Upper lobe of left lung (tissue), 6 donors: Measurements from ENCODE around the gene FAM83B. TPM values are rescaled to one million over a fixed set of nuclear protein-coding genes. Genes with fewer than 3 reads are reported as not detected.

Experiments used
- ATAC-seq, 2 donors: fragments of 200-7000 bp; cut with Tn5 transposase; one replicate each; pipeline ENCODE4 v1.9.1; 2022; ENCODE audit warnings: mild to moderate bottlenecking in 2 of 2, moderate library complexity in 2 of 2; ENCODE audit not compliant: low FRiP score in 2 of 2
- DNase-seq, 2 donors: peaks; one replicate each; pipeline ENCODE4 v3.0.0-alpha.2; 2019 to 2020
- H3K27ac ChIP-seq, 4 donors: fragments of 200-600 bp; sonication (generic); one replicate each; pipeline ENCODE4 v1.5.1; 2016 to 2019
- H3K27me3 ChIP-seq, 4 donors: fragments of 200-600 bp; sonication (generic); one replicate each; pipeline ENCODE4 v1.5.1; 2017 to 2019
- H3K36me3 ChIP-seq, 4 donors: fragments of 200-600 bp; sonication (generic); one replicate each; pipeline ENCODE4 v1.5.1; 2016 to 2019
- H3K4me1 ChIP-seq, 4 donors: fragments of 200-600 bp; sonication (generic); one replicate each; pipeline ENCODE4 v1.5.1; 2018 to 2019
- H3K4me3 ChIP-seq, 4 donors: fragments of 200-600 bp; sonication (generic); one replicate each; pipeline ENCODE4 v1.5.1; 2017 to 2019; ENCODE audit warnings: mild to moderate bottlenecking in 2 of 4, moderate library complexity in 1 of 4
- H3K9me3 ChIP-seq, 4 donors: fragments of 200-600 bp; sonication (generic); one replicate each; pipeline ENCODE4 v1.5.1; 2018 to 2019
- EP300 ChIP-seq, 4 donors: sonication (generic); formaldehyde crosslinking; IDR thresholded peaks; one replicate each; pipeline ENCODE4 v1.5.1; 2017; ENCODE audit warnings: antibody characterized with exemption in 4 of 4, control low read depth in 2 of 4
- POLR2A ChIP-seq, 4 donors: fragments of 450-650 bp; IDR thresholded peaks; one replicate each; pipeline ENCODE4 v1.5.1; 2016 to 2017; ENCODE audit warnings: antibody characterized with exemption in 4 of 4, mild to moderate bottlenecking in 2 of 4
- POLR2AphosphoS5 ChIP-seq, 2 donors: sonication (generic); formaldehyde crosslinking; IDR thresholded peaks; one replicate each; pipeline ENCODE4 v1.5.1; 2017; ENCODE audit warnings: antibody characterized with exemption in 2 of 2
- WGBS, 2 donors: methylation state at CpG; one replicate each; pipeline ENCODE4 v1.1.5; 2017 to 2018; 5-methylcytosine and 5-hydroxymethylcytosine counted together
- total RNA-seq, 6 donors: library from RNA; depleted of rRNA in 4 of 6; stranded (reverse); fragments of >200 nt in 4 of 6; gene quantifications; one replicate each; pipeline versions ENCODE4 v1.1.0 to v1.2.1, GENCODE V29; 2016 to 2021
- TF ChIP-seq, protein P1 (sequence below), 6 experiments: fragments of 450-650 bp in 4 of 6; fragments of 200-600 bp in 2 of 6; sonication (generic) in 2 of 6; IDR thresholded peaks; one replicate each; pipeline ENCODE4 v1.5.1; 2016 to 2019; ENCODE audit warnings: antibody characterized with exemption in 6 of 6
- donor health status: DM: no; HTN: no; CAD: no; lungs with moderate emphysema.
- donor health status: DM: no; HTN: yes; CAD: no; lungs with severe emphysema.

Gene FAM83B
- total RNA-seq, 6 donors from 2014 or later = 0.29 to 1.5 (median 0.73) TPM; not detected in 2

- H3K4me1 ChIP-seq = no peaks in the 10 kb centered on the region
- DNase-seq (no peak), ATAC-seq (no peak)
- TF ChIP-seq POLR2A (IDR thresholded peaks at IDR 0.05) (no peak), POLR2AphosphoS5 (IDR thresholded peaks at IDR 0.05) (no peak), EP300 (IDR thresholded peaks at IDR 0.05) (no peak)
- TF ChIP-seq, protein P1, sequence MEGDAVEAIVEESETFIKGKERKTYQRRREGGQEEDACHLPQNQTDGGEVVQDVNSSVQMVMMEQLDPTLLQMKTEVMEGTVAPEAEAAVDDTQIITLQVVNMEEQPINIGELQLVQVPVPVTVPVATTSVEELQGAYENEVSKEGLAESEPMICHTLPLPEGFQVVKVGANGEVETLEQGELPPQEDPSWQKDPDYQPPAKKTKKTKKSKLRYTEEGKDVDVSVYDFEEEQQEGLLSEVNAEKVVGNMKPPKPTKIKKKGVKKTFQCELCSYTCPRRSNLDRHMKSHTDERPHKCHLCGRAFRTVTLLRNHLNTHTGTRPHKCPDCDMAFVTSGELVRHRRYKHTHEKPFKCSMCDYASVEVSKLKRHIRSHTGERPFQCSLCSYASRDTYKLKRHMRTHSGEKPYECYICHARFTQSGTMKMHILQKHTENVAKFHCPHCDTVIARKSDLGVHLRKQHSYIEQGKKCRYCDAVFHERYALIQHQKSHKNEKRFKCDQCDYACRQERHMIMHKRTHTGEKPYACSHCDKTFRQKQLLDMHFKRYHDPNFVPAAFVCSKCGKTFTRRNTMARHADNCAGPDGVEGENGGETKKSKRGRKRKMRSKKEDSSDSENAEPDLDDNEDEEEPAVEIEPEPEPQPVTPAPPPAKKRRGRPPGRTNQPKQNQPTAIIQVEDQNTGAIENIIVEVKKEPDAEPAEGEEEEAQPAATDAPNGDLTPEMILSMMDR (IDR thresholded peaks at IDR 0.05) = no peak
- H3K27ac ChIP-seq = no peak overlapping the region
- no peaks in the 10 kb centered on the region for H3K27me3 ChIP-seq
- 95 to 97% methylated on average over 2 of the region's 2 CpGs for WGBS, 2 donors
- H3K9me3 ChIP-seq = peaks cover 0 to 5% (median 0%) of the 10 kb centered on the region in 4 donors
- H3K36me3 ChIP-seq = no peaks in the 10 kb centered on the region
- no peak overlapping the region for H3K4me3 ChIP-seq
Observed at GRCh38 chr6:54981276-54981609, 134.7 kb downstream of the FAM83B start.

GRCh38 chr6:54981647-54982046 is 135.1 kb downstream of the FAM83B start:
- 81 to 84% methylated on average over 3 of the region's 3 CpGs for WGBS, 2 donors

DNA sequence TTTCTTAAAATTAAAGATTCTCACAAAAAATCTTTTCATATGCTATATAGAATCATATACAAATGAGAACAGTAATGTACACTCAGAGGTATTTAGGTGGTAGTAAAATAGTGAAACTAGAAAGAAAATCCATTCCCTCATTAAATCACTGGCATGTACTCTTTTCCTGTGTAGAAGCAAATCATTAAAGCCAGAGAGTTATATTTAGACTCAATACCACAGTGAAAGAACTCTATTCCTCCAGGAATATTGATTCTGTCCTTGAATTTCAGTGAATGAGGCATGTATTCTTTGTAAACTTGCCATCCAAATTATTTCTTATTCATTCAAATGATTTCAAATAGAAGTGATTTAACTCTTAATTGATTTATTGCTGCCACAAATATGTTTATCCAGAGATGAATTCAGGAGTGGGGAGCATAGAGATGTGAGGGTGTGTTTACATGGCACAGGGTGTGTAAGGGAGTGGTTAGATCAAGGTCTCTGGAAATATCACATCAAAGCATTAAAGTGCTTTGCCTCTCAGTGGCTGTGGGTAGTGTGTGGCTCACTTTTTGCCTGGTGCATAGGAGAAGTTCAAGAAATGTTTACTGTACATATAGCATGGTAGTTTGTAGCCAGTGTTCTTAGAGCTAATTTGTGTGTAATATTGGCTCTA is 141.2 kb downstream of the FAM83B start:
- Histone ChIP-seq H3K27ac (no peak overlapping the region), H3K27me3 (no peaks in the 10 kb centered on the region), H3K4me1 (no peaks in the 10 kb centered on the region), H3K9me3 (peaks cover 0 to 5% (median 2%) of the 10 kb centered on the region in 4 donors), H3K36me3 (no peaks in the 10 kb centered on the region), H3K4me3 (no peak overlapping the region)
- DNase-seq (no peak), ATAC-seq (no peak)
- no peak for TF ChIP-seq POLR2A (IDR thresholded peaks at IDR 0.05)
- TF ChIP-seq, protein P1 (IDR thresholded peaks at IDR 0.05) = no peak
- no peak for TF ChIP-seq EP300 (IDR thresholded peaks at IDR 0.05)
- no peak for TF ChIP-seq POLR2AphosphoS5 (IDR thresholded peaks at IDR 0.05)

More at GRCh38 chr6:54981647-54982046, 135.1 kb downstream of the FAM83B start:
- H3K9me3 ChIP-seq = peaks cover 0 to 5% (median 0%) of the 10 kb centered on the region in 4 donors
- ATAC-seq (no peak), DNase-seq (no peak)
- H3K27me3 ChIP-seq = no peaks in the 10 kb centered on the region
- no peak overlapping the region for H3K4me3 ChIP-seq
- TF ChIP-seq POLR2AphosphoS5 (IDR thresholded peaks at IDR 0.05) (no peak), POLR2A (IDR thresholded peaks at IDR 0.05) (no peak), EP300 (IDR thresholded peaks at IDR 0.05) (no peak)
- H3K4me1 ChIP-seq = no peaks in the 10 kb centered on the region
- H3K27ac ChIP-seq = no peak overlapping the region
- no peaks in the 10 kb centered on the region for H3K36me3 ChIP-seq

DNA sequence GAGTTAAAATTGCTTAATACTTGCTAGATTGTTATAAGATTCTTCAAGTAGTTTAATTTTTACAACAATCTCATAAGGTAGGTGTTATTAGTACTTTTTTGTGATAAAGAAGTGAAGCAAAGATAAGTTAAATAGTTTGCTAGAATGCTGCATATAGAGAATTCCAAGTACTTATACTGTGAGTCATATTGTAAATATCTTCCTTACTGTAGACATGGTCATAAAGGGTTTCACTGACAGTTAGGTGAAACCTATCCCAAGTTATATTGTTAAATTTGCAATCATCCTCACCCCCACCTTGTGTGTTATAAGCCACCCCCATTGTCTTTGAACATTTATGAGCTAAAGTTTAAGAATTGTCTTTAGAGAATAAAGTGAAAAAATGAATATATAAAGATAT is 142.0 kb downstream of the FAM83B start:
- DNase-seq (no peak), ATAC-seq (no peak)
- H3K9me3 ChIP-seq = peaks cover 0 to 8% (median 2%) of the 10 kb centered on the region in 4 donors
- no peak overlapping the region for H3K4me3 ChIP-seq
- H3K27me3 ChIP-seq = no peaks in the 10 kb centered on the region
- no peaks in the 10 kb centered on the region for H3K36me3 ChIP-seq
- no peak overlapping the region for H3K27ac ChIP-seq
- H3K4me1 ChIP-seq = no peaks in the 10 kb centered on the region
- TF ChIP-seq POLR2AphosphoS5 (IDR thresholded peaks at IDR 0.05) = no peak

- no peak for DNase-seq
- Histone ChIP-seq H3K36me3 (no peaks in the 10 kb centered on the region), H3K27me3 (no peaks in the 10 kb centered on the region), H3K27ac (no peak overlapping the region), H3K9me3 (peaks cover 0 to 8% (median 2%) of the 10 kb centered on the region in 4 donors), H3K4me3 (no peak overlapping the region), H3K4me1 (no peaks in the 10 kb centered on the region)
- no peak for ATAC-seq
- TF ChIP-seq, protein P1 (IDR thresholded peaks at IDR 0.05) = no peak
- TF ChIP-seq POLR2A (IDR thresholded peaks at IDR 0.05) (no peak), EP300 (IDR thresholded peaks at IDR 0.05) (no peak), POLR2AphosphoS5 (IDR thresholded peaks at IDR 0.05) (no peak)
- 10 to 17% methylated on average over 3 of the region's 3 CpGs for WGBS, 2 donors
Observed at GRCh38 chr6:54990001-54990400, 143.4 kb downstream of the FAM83B start.
